Sigmoid colon (tissue), 7 donors: Measurements from ENCODE around the gene TM4SF1. TPM values are rescaled to one million over a fixed set of nuclear protein-coding genes. Genes with fewer than 3 reads are reported as not detected.

Source experiments
- DNase-seq: peaks from one replicate; pipeline ENCODE4 v3.0.0-alpha.2; 2019
- H3K27ac ChIP-seq, 4 donors: fragments of 200-600 bp; sonication (generic); one replicate each; pipeline ENCODE4 v1.5.1; 2016 to 2019; ENCODE audit warnings: mild to moderate bottlenecking in 1 of 4
- H3K27me3 ChIP-seq, 3 donors: fragments of 200-600 bp; sonication (generic); one replicate each; pipeline ENCODE4 v1.5.1; 2019; ENCODE audit warnings: mild to moderate bottlenecking in 1 of 3
- H3K36me3 ChIP-seq, 4 donors: fragments of 200-600 bp; sonication (generic); one replicate each; pipeline ENCODE4 v1.5.1; 2016 to 2019
- H3K4me1 ChIP-seq, 4 donors: fragments of 200-600 bp; sonication (generic); one replicate each; pipeline ENCODE4 v1.5.1; 2017 to 2019
- H3K4me3 ChIP-seq, 4 donors: fragments of 200-600 bp; sonication (generic); one replicate each; pipeline ENCODE4 v1.5.1; 2017 to 2019; ENCODE audit warnings: mild to moderate bottlenecking in 2 of 4, moderate library complexity in 1 of 4
- H3K9me3 ChIP-seq, 4 donors: fragments of 200-600 bp in 3 of 4; sonication (generic) in 3 of 4; one replicate each; pipeline versions ENCODE4 v1.5.1 to v1.6.1; 2013 to 2019
- CTCF ChIP-seq, 4 experiments: fragments of 450-650 bp in 3 of 4; fragments of 200-600 bp in 1 of 4; IDR thresholded peaks; one replicate each; pipeline ENCODE4 v1.5.1; 2016 to 2019; ENCODE audit warnings: antibody characterized with exemption in 4 of 4, mild to moderate bottlenecking in 3 of 4, moderate library complexity in 2 of 4
- EP300 ChIP-seq, 4 donors: sonication (generic); formaldehyde crosslinking; IDR thresholded peaks; one replicate each; pipeline ENCODE4 v1.6.1; 2017; ENCODE audit warnings: antibody characterized with exemption in 4 of 4
- POLR2A ChIP-seq, 2 donors: fragments of 450-650 bp; IDR thresholded peaks; one replicate each; pipeline ENCODE4 v1.6.1; 2016; ENCODE audit warnings: antibody characterized with exemption in 2 of 2, mild to moderate bottlenecking in 2 of 2, moderate library complexity in 2 of 2
- POLR2AphosphoS5 ChIP-seq, 4 donors: sonication (generic); formaldehyde crosslinking; IDR thresholded peaks; one replicate each; pipeline ENCODE4 v1.6.1; 2017; ENCODE audit warnings: antibody characterized with exemption in 4 of 4
- WGBS, 2 donors: extraction: QIAGEN DNeasy Blood & Tissue Kit; methylation state at CpG; one replicate each; pipeline ENCODE4 v1.1.7; 2013; 5-methylcytosine and 5-hydroxymethylcytosine counted together
- intact Hi-C: fragments of 100-400 bp; cut with DNase I; formaldehyde crosslinking; loops from one replicate; pipeline ENCODE4 v1.15.1; 2023
- polyA plus RNA-seq, 3 donors: library from polyadenylated mRNA; stranded (reverse); fragments of 200-250 nt; gene quantifications; one replicate each; pipeline ENCODE4 v1.2.3, GENCODE V29; 2013
- total RNA-seq, 4 donors: library from RNA; depleted of rRNA; stranded (reverse); fragments of >200 nt; gene quantifications; one replicate each; pipeline ENCODE4 v1.1.0, GENCODE V29; 2016
- donor health status: healthy with polysubstance abuse.
- donor health status: Bipolar disorder and iron deficiency.
- donor health status: healthy.

TM4SF1 gene
- total and polyA plus RNA-seq, 7 donors, result 18.0 to 76.2 (median 35.6) TPM

- Histone ChIP-seq H3K4me3 (no peak overlapping the region), H3K36me3 (no peaks in the 10 kb centered on the region), H3K27ac (no peak overlapping the region), H3K9me3 (no peaks in the 10 kb centered on the region), H3K27me3 (no peaks in the 10 kb centered on the region), H3K4me1 (no peaks in the 10 kb centered on the region)
- 75 to 86% methylated on average over 1 of the region's 1 CpG for WGBS, 2 donors
- intact Hi-C loops, result no loop called here
- TF ChIP-seq POLR2A (IDR thresholded peaks at IDR 0.05) (no peak), EP300 (IDR thresholded peaks at IDR 0.05) (no peak), CTCF (IDR thresholded peaks at IDR 0.05) (no peak), POLR2AphosphoS5 (IDR thresholded peaks at IDR 0.05) (no peak)
- DNase-seq, result no peak
Measured at GRCh38 chr3:149353581-149354184, 23.8 kb downstream of the TM4SF1 start.

- no peaks in the 10 kb centered on the region for H3K4me1 ChIP-seq
- H3K36me3 ChIP-seq, result no peaks in the 10 kb centered on the region
- no peaks in the 10 kb centered on the region for H3K27me3 ChIP-seq
- WGBS, 2 donors, result 29 to 61% methylated on average over 7 of the region's 7 CpGs
- intact Hi-C loops, result no loop called here
- TF ChIP-seq CTCF (IDR thresholded peaks at IDR 0.05) (peak in 2 of 4 experiments; percentile 36 to 39), EP300 (IDR thresholded peaks at IDR 0.05) (no peak)
- DNase-seq, result peak; percentile 62
- no peak overlapping the region for H3K4me3 ChIP-seq
- H3K9me3 ChIP-seq, result no peaks in the 10 kb centered on the region
- no peak overlapping the region for H3K27ac ChIP-seq
Measured at GRCh38 chr3:149352556-149352955, 24.9 kb downstream of the TM4SF1 start.

- no peaks in the 10 kb centered on the region for H3K27me3 ChIP-seq
- no peak overlapping the region for H3K4me3 ChIP-seq
- no peaks in the 10 kb centered on the region for H3K9me3 ChIP-seq
- no peaks in the 10 kb centered on the region for H3K36me3 ChIP-seq
- 94 to 95% methylated on average over 4 of the region's 4 CpGs for WGBS, 2 donors
- no peak for DNase-seq
- no peak for TF ChIP-seq POLR2AphosphoS5 (IDR thresholded peaks at IDR 0.05)
- TF ChIP-seq EP300 (IDR thresholded peaks at IDR 0.05), result no peak
- no peak for TF ChIP-seq CTCF (IDR thresholded peaks at IDR 0.05)
- TF ChIP-seq POLR2A (IDR thresholded peaks at IDR 0.05), result no peak
- intact Hi-C loops, result no loop called here
- peaks cover 0 to 12% (median 9%) of the 10 kb centered on the region in 4 donors for H3K4me1 ChIP-seq
- H3K27ac ChIP-seq, result no peak overlapping the region
Measured at GRCh38 chr3:149343951-149344350, 33.5 kb downstream of the TM4SF1 start.

GRCh38 chr3:149342413-149343380 is 34.8 kb downstream of the TM4SF1 start:
- Histone ChIP-seq H3K27me3 (no peaks in the 10 kb centered on the region), H3K4me3 (no peak overlapping the region), H3K4me1 (peaks cover 0 to 12% (median 9%) of the 10 kb centered on the region in 4 donors), H3K36me3 (no peaks in the 10 kb centered on the region), H3K9me3 (no peaks in the 10 kb centered on the region), H3K27ac (no peak overlapping the region)
- intact Hi-C loops, result no loop called here
- WGBS, 2 donors, result 79 to 82% methylated on average over 4 of the region's 4 CpGs
- no peak for TF ChIP-seq POLR2A (IDR thresholded peaks at IDR 0.05)
- TF ChIP-seq CTCF (IDR thresholded peaks at IDR 0.05), result no peak
- TF ChIP-seq EP300 (IDR thresholded peaks at IDR 0.05), result no peak
- TF ChIP-seq POLR2AphosphoS5 (IDR thresholded peaks at IDR 0.05), result no peak
- no peak for DNase-seq
